GM18861 (cell line): ENCODE data around the gene PLVAP.

ENCODE experiments used
- ATAC-seq: cut with Tn5 transposase; IDR thresholded peaks from one replicate; pipeline ENCODE4 v1.9.1; 2021; ENCODE audit not compliant: unreplicated experiment

Gene PLVAP

GRCh38 chr19:17359905-17360800 is 17.0 kb downstream of the PLVAP start:
- ATAC-seq, result no peak

GRCh38 chr19:17358395-17358794 is 18.7 kb downstream of the PLVAP start:
- ATAC-seq, result no peak

GRCh38 chr19:17357724-17358123 is 19.4 kb downstream of the PLVAP start:
- no peak for ATAC-seq

- no peak for ATAC-seq
These were observed 20.0 kb downstream of the PLVAP start for GRCh38 chr19:17357078-17357666.

GRCh38 chr19:17353386-17353785 is 23.8 kb downstream of the PLVAP start:
- no peak for ATAC-seq

GRCh38 chr19:17352608-17353280 is 24.4 kb downstream of the PLVAP start:
- no peak for ATAC-seq

- ATAC-seq, result no peak
These were observed 25.2 kb downstream of the PLVAP start for GRCh38 chr19:17351815-17352435.

- ATAC-seq, result no peak
These were observed 28.4 kb downstream of the PLVAP start for GRCh38 chr19:17348700-17349099.

- no peak for ATAC-seq
These were observed 29.3 kb downstream of the PLVAP start for GRCh38 chr19:17347877-17348276.

GRCh38 chr19:17347361-17347760 is 29.8 kb downstream of the PLVAP start:
- no peak for ATAC-seq

GRCh38 chr19:17346109-17346671 is 31.0 kb downstream of the PLVAP start:
- no peak for ATAC-seq

- no peak for ATAC-seq
These were observed 35.3 kb downstream of the PLVAP start for GRCh38 chr19:17341845-17342244.

GRCh38 chr19:17341386-17341785 is 35.8 kb downstream of the PLVAP start:
- no peak for ATAC-seq

GRCh38 chr19:17340871-17341357 is 36.2 kb downstream of the PLVAP start:
- ATAC-seq, result no peak

- no peak for ATAC-seq
These were observed 36.8 kb downstream of the PLVAP start for GRCh38 chr19:17340302-17340870.

- no peak for ATAC-seq
These were observed 37.9 kb downstream of the PLVAP start for GRCh38 chr19:17339088-17339741.

- ATAC-seq, result no peak
These were observed 38.6 kb downstream of the PLVAP start for GRCh38 chr19:17338433-17339078.

GRCh38 chr19:17337675-17338432 is 39.3 kb downstream of the PLVAP start:
- ATAC-seq, result no peak
